PC-3 (cell line): Measurements from ENCODE around the gene TPRKB. TPM values are rescaled to one million over a fixed set of nuclear protein-coding genes. Genes with fewer than 3 reads are reported as not detected.
"Not testable (repeated sequence)": the region's sequence is repeated elsewhere in the genome, so short reads cannot be mapped to it uniquely, and the experiment has no call there.

Source experiments
- ATAC-seq: fragments of 200-7000 bp; cut with Tn5 transposase; 2 replicates; pipeline ENCODE4 v1.9.1; 2020; ENCODE audit warnings: mild to moderate bottlenecking, moderate library complexity
- BruUV-seq: library from RNA; stranded (reverse); fragments of 400-500 nt; replicated peaks from 2 replicates; lab custom pipeline; 2021; lab: Mats Ljungman, UMichigan
- CTCF ChIA-PET: fragments of 300-600 bp; sonication (Branson Sonifier 250); formaldehyde crosslinking; loops from one replicate; lab custom pipeline; 2022; ENCODE audit warnings: antibody characterized with exemption; lab: Charles Lee
- POLR2A ChIA-PET: fragments of 300-600 bp; sonication (Branson Sonifier 250); formaldehyde crosslinking; loops from one replicate; lab custom pipeline; 2022; ENCODE audit warnings: antibody characterized with exemption; ENCODE audit not compliant: unreplicated experiment; lab: Charles Lee
- DNase-seq: peaks from one replicate; pipeline ENCODE4 v3.0.0-alpha.2; 2015
- H2AFZ ChIP-seq: fragments of 300-600 bp; sonication (generic); 2 replicates; pipeline ENCODE4 v1.6.0; 2016; ENCODE audit warnings: antibody characterized with exemption, low read length
- H3F3A ChIP-seq: fragments of 300-600 bp; sonication (generic); one replicate; pipeline ENCODE4 v1.6.0; 2017; ENCODE audit warnings: antibody characterized with exemption, low read length, control low read depth, mild to moderate bottlenecking; ENCODE audit not compliant: unreplicated experiment
- H3K27ac ChIP-seq: fragments of 300-600 bp; sonication (generic); 2 replicates; pipeline ENCODE4 v1.5.1; 2016; ENCODE audit warnings: mild to moderate bottlenecking, low read length
- H3K27me3 ChIP-seq: fragments of 300-600 bp; sonication (generic); 2 replicates; pipeline ENCODE4 v1.6.1; 2016; ENCODE audit warnings: low read length, mixed read lengths
- H3K36me3 ChIP-seq: fragments of 300-600 bp; sonication (generic); 2 replicates; pipeline ENCODE4 v1.6.1; 2016; ENCODE audit warnings: low read depth, mixed run types, low read length, mixed read lengths
- H3K4me1 ChIP-seq: fragments of 300-600 bp; sonication (generic); 2 replicates; pipeline ENCODE4 v1.5.1; 2016; ENCODE audit warnings: low read length; ENCODE audit not compliant: insufficient read depth
- H3K4me2 ChIP-seq: fragments of 300-600 bp; sonication (generic); 2 replicates; pipeline ENCODE4 v1.6.0; 2016; ENCODE audit warnings: low read length
- H3K4me3 ChIP-seq: fragments of 300-600 bp; sonication (generic); 2 replicates; pipeline ENCODE4 v1.5.1; 2016; ENCODE audit warnings: mild to moderate bottlenecking, low read length, mixed read lengths
- H3K79me2 ChIP-seq: fragments of 300-600 bp; sonication (generic); 2 replicates; pipeline ENCODE4 v1.6.1; 2017; ENCODE audit warnings: low read length, mixed read lengths
- H3K9ac ChIP-seq: fragments of 300-600 bp; sonication (generic); 2 replicates; pipeline ENCODE4 v1.6.0; 2016; ENCODE audit warnings: mild to moderate bottlenecking, low read length
- H3K9me2 ChIP-seq: fragments of 300-600 bp; sonication (generic); replicated peaks from 2 replicates; pipeline ENCODE4 v1.6.1; 2016; ENCODE audit warnings: mixed run types, low read length, mixed read lengths
- H3K9me3 ChIP-seq: fragments of 300-600 bp; sonication (generic); 2 replicates; pipeline ENCODE4 v1.6.1; 2016; ENCODE audit warnings: low read length, mixed read lengths
- H4K20me1 ChIP-seq: fragments of 300-600 bp; sonication (generic); 2 replicates; pipeline ENCODE4 v1.6.1; 2016; ENCODE audit warnings: low read length, mixed read lengths
- CTCF ChIP-seq: fragments of 300-600 bp; sonication (generic); conservative IDR thresholded peaks from 2 replicates; pipeline ENCODE4 v1.5.1; 2017; ENCODE audit warnings: antibody characterized with exemption, low read depth, mild to moderate bottlenecking, low read length
- EZH2 ChIP-seq: fragments of 300-600 bp; sonication (generic); IDR thresholded peaks from one replicate; pipeline ENCODE4 v1.6.1; 2017; ENCODE audit warnings: antibody characterized with exemption, mild to moderate bottlenecking, low read length; ENCODE audit not compliant: unreplicated experiment
- EZH2phosphoT487 ChIP-seq: fragments of 300-600 bp; sonication (generic); IDR thresholded peaks from 2 replicates; pipeline ENCODE4 v1.6.1; 2018; ENCODE audit warnings: mild to moderate bottlenecking, antibody characterized with exemption, low read length, borderline replicate concordance
- intact Hi-C: fragments of 100-400 bp; cut with micrococcal nuclease; formaldehyde crosslinking; loops from 2 replicates; pipeline ENCODE4 v1.9.0; 2023
- total RNA-seq: library from RNA; depleted of rRNA; stranded (reverse); fragments of >200 nt; gene quantifications from 2 replicates; pipeline ENCODE4 v1.2.3, GENCODE V29; 2014

The TPRKB gene
- total RNA-seq, 1 experiment from 2014 or later = 51.4 TPM

DNA sequence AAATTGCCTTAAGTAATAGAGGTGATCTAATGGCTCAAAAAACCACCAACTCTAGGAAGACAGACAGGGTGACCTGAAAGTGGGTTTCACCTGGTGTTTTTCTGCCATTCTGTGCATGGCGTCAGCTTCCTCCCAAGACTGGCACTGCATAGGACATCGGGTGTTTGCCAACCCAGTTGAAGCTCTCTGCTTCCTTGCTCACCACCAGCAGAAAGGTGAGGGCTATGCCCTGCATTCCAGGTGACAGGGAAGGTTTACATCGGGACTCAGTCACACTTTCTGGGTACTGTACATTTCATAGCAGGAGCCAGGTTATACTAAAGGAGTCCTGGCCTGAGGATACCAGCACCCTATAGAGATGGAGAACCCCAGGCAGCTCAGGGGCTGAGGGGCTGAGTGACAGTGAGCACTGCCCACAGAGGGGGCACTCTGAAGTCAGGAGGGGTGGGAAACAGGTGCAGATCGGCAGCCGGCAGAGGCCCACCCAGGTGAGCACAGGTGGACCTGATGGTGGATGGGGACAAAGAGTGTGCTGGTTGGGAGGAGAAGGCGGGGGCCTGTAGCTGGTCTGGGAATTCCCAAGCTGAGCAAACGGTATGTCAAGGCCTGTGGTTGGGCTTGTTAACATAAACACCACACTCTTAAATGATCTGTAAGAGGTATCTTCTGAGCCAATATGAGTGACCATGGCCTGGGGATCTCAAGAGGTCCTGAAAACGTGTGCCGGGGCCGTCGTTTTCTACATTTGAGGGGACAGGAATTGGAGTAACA is 18.1 kb downstream of the TPRKB start:
- H3K4me3 ChIP-seq = no peak overlapping the region
- no peaks in the 10 kb centered on the region for H3K36me3 ChIP-seq
- DNase-seq (no peak), ATAC-seq (no peak)
- BruUV-seq = no TSS peak
- H3K27me3 ChIP-seq = no peaks in the 10 kb centered on the region
- no peak overlapping the region for H3K4me2 ChIP-seq
- CTCF ChIA-PET = no interaction called here
- no peaks in the 10 kb centered on the region for H3K4me1 ChIP-seq
- no peaks in the 10 kb centered on the region for H3K79me2 ChIP-seq
- POLR2A ChIA-PET = no interaction called here
- no peaks in the 10 kb centered on the region for H3K9me3 ChIP-seq
- no peaks in the 10 kb centered on the region for H3F3A ChIP-seq
- intact Hi-C loops = no loop called here
- no peak overlapping the region for H2AFZ ChIP-seq
- no peak overlapping the region for H3K9ac ChIP-seq
- no peak for TF ChIP-seq CTCF
- no peak for TF ChIP-seq EZH2phosphoT487
- TF ChIP-seq EZH2 = no peak
- no peaks in the 10 kb centered on the region for H4K20me1 ChIP-seq
- H3K9me2 ChIP-seq = no peaks in the 10 kb centered on the region
- no peak overlapping the region for H3K27ac ChIP-seq

GRCh38 chr2:73718421-73718820 is 18.7 kb downstream of the TPRKB start:
- TF ChIP-seq EZH2 (no peak), CTCF (no peak), EZH2phosphoT487 (no peak)
- no peaks in the 10 kb centered on the region for H3F3A ChIP-seq
- no peaks in the 10 kb centered on the region for H3K79me2 ChIP-seq
- H3K27me3 ChIP-seq = no peaks in the 10 kb centered on the region
- no peaks in the 10 kb centered on the region for H3K36me3 ChIP-seq
- POLR2A ChIA-PET = no interaction called here
- no peaks in the 10 kb centered on the region for H3K9me3 ChIP-seq
- H3K4me2 ChIP-seq = no peak overlapping the region
- no peaks in the 10 kb centered on the region for H3K9me2 ChIP-seq
- no peak overlapping the region for H3K4me3 ChIP-seq
- no peak overlapping the region for H2AFZ ChIP-seq
- H4K20me1 ChIP-seq = no peaks in the 10 kb centered on the region
- DNase-seq (no peak), ATAC-seq (no peak)
- intact Hi-C loops = no loop called here
- BruUV-seq = no TSS peak
- CTCF ChIA-PET = no interaction called here
- H3K9ac ChIP-seq = no peak overlapping the region
- H3K4me1 ChIP-seq = no peaks in the 10 kb centered on the region
- H3K27ac ChIP-seq = no peak overlapping the region

- CTCF ChIA-PET, H3K4me3 ChIP-seq, H3K79me2 ChIP-seq, H3K27me3 ChIP-seq, H3K27ac ChIP-seq, H3K4me2 ChIP-seq, H2AFZ ChIP-seq, DNase-seq, H3K9me2 ChIP-seq, H4K20me1 ChIP-seq, H3K9me3 ChIP-seq, H3F3A ChIP-seq, intact Hi-C loops, BruUV-seq, H3K9ac ChIP-seq, POLR2A ChIA-PET, H3K36me3 ChIP-seq, H3K4me1 ChIP-seq, ATAC-seq: not testable (repeated sequence)
These were observed 19.4 kb downstream of the TPRKB start for GRCh38 chr2:73717695-73718094.
